ENCODE results near the gene ZBP1. TPM values are rescaled to one million over a fixed set of nuclear protein-coding genes. Genes with fewer than 3 reads are reported as not detected.

The ZBP1 gene
- total RNA-seq, 4 donors from 2014 or later: 0.78 to 3.6 TPM; not detected in 2

GRCh38 chr20:57649617-57650015 lies 29.4 kb upstream of the ZBP1 start:
- 90 to 93% methylated on average over 14 of the region's 14 CpGs for WGBS, 2 donors
- no peak for DNase-seq (ENCODE audit: low spot score in 2 of 2)
- H3K27me3 ChIP-seq: no peaks in the 10 kb centered on the region
- peaks cover 0 to 4% (median 0%) of the 10 kb centered on the region in 4 donors for H3K4me1 ChIP-seq
- H3K27ac ChIP-seq: no peak overlapping the region
- H3K36me3 ChIP-seq: peaks cover 2 to 57% (median 9%) of the 10 kb centered on the region in 3 donors
- H3K9me3 ChIP-seq: peaks cover 0 to 7% (median 2%) of the 10 kb centered on the region in 4 donors
- TF ChIP-seq EP300 (IDR thresholded peaks at IDR 0.05) (no peak), CTCF (IDR thresholded peaks at IDR 0.05) (no peak), POLR2A (IDR thresholded peaks at IDR 0.05) (no peak)
- no peak overlapping the region for H3K4me3 ChIP-seq

GRCh38 chr20:57648878-57649616 lies 28.8 kb upstream of the ZBP1 start:
- no peak overlapping the region for H3K27ac ChIP-seq
- no peaks in the 10 kb centered on the region for H3K4me1 ChIP-seq
- no peak for DNase-seq (ENCODE audit: low spot score in 2 of 2)
- H3K36me3 ChIP-seq: peaks cover 2 to 57% (median 9%) of the 10 kb centered on the region in 3 donors
- no peak for TF ChIP-seq CTCF (IDR thresholded peaks at IDR 0.05)
- no peak for TF ChIP-seq EP300 (IDR thresholded peaks at IDR 0.05)
- TF ChIP-seq POLR2A (IDR thresholded peaks at IDR 0.05): no peak
- 85% methylated on average over 15 of the region's 15 CpGs for WGBS, 2 donors
- peaks cover 0 to 13% (median 2%) of the 10 kb centered on the region in 4 donors for H3K9me3 ChIP-seq
- no peak overlapping the region for H3K4me3 ChIP-seq
- no peaks in the 10 kb centered on the region for H3K27me3 ChIP-seq

- Histone ChIP-seq H3K4me3 (no peak overlapping the region), H3K36me3 (peaks cover 2 to 48% (median 9%) of the 10 kb centered on the region in 3 donors), H3K27ac (no peak overlapping the region), H3K4me1 (no peaks in the 10 kb centered on the region), H3K9me3 (peaks cover 0 to 22% (median 2%) of the 10 kb centered on the region in 4 donors), H3K27me3 (no peaks in the 10 kb centered on the region)
- TF ChIP-seq EP300 (IDR thresholded peaks at IDR 0.05) (no peak), CTCF (IDR thresholded peaks at IDR 0.05) (no peak), POLR2A (IDR thresholded peaks at IDR 0.05) (no peak)
- WGBS, 2 donors: 80 to 85% methylated on average over 23 of the region's 23 CpGs
- no peak for DNase-seq (ENCODE audit: low spot score in 2 of 2)
Observed at GRCh38 chr20:57647933-57648785, 27.9 kb upstream of the ZBP1 start.

DNA sequence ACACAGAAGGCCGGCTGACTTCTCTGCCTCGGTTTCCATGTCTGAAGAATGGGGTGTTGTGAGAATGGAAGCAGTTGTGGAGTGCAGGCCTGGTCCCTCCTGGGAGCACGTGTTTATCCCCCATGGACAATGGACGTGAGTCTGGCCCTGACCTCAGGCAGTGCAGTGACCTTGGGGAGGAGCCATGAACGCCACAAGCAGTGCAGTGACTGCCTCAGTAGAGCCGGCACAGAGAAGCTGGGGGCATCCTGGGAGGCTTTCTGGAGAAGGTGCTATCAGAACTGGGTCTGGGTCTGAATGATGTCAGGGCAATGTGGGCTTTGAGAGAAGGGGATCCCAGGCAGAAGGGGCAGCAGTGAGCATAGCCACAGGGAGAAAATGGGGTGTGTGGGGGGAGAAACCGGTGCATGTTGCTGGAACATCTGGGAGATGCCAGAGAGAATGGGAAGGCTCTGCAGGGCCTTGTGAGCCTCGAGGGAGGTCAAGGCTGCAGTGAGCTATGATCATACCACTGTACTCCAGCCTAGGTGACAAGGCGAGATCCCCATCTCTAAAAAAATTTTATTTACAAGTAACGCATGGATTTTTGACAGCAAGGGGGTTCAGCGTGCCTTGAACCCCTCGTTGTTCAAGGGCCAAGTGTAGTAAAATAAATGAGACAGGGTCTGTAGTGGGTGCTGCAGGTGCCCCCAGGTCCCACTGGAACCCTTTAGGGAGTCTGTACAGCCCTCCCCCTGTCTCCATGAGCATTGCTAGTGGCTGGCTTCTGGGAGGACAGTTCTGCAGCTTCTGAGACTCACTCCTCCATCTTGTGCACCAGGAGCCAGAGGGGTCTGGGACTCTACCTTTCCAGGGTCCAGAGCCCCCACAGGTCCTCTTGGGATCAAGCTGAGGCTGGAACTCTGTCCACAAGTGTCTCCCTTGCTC lies 27.0 kb upstream of the ZBP1 start:
- H3K9me3 ChIP-seq: peaks cover 0 to 26% (median 2%) of the 10 kb centered on the region in 4 donors
- DNase-seq (ENCODE audit: low spot score in 2 of 2): no peak
- 69 to 72% methylated on average over 12 of the region's 12 CpGs for WGBS, 2 donors

More for the DNA sequence above, 27.0 kb upstream of the ZBP1 start:
- Histone ChIP-seq H3K27me3 (no peaks in the 10 kb centered on the region), H3K4me1 (no peaks in the 10 kb centered on the region), H3K27ac (no peak overlapping the region), H3K36me3 (peaks cover 0 to 39% (median 5%) of the 10 kb centered on the region in 3 donors), H3K4me3 (no peak overlapping the region)
- TF ChIP-seq EP300 (IDR thresholded peaks at IDR 0.05) (no peak), POLR2A (IDR thresholded peaks at IDR 0.05) (no peak), CTCF (IDR thresholded peaks at IDR 0.05) (no peak)
